Adrenal gland (tissue), 12 donors: ENCODE results near the gene GNB1L. TPM values are rescaled to one million over a fixed set of nuclear protein-coding genes. Genes with fewer than 3 reads are reported as not detected.

Experiments used
- DNase-seq, 7 donors: peaks; one replicate each; pipeline ENCODE4 v3.0.0-alpha.2; 2019 to 2020
- H3K27ac ChIP-seq, 5 donors: fragments of 200-600 bp; sonication (generic) in 4 of 5; 1 replicate in 3 of 5; 2 replicates in 2 of 5; pipeline versions ENCODE4 v1.5.1 to v1.8.0; 2016 to 2020; ENCODE audit warnings: mild to moderate bottlenecking in 1 of 5
- H3K27me3 ChIP-seq: fragments of 200-600 bp; 2 replicates; pipeline ENCODE4 v1.8.0; 2021
- H3K36me3 ChIP-seq, 2 donors: fragments of 200-600 bp; replicated peaks in 1 of 2; 1 replicate in 1 of 2; 2 replicates in 1 of 2; pipeline versions ENCODE4 v1.5.1 to v1.8.0; 2018 to 2022
- H3K4me1 ChIP-seq, 2 donors: fragments of 200-600 bp; replicated peaks in 1 of 2; 1 replicate in 1 of 2; 2 replicates in 1 of 2; pipeline versions ENCODE4 v1.5.1 to v1.8.0; 2018 to 2021
- H3K4me3 ChIP-seq, 4 donors: fragments of 200-600 bp; sonication (generic) in 3 of 4; one replicate each; pipeline ENCODE4 v1.5.1; 2016 to 2018
- H3K9me3 ChIP-seq, 3 donors: fragments of 200-600 bp; sonication (generic) in 1 of 3; replicated peaks in 1 of 3; 1 replicate in 2 of 3; 2 replicates in 1 of 3; pipeline versions ENCODE4 v1.5.1 to v1.8.0; 2016 to 2021
- CTCF ChIP-seq, 6 experiments: fragments of 450-650 bp in 4 of 6; fragments of 200-600 bp in 2 of 6; sonication (generic) in 1 of 6; IDR thresholded peaks; 1 replicate in 5 of 6; 2 replicates in 1 of 6; pipeline versions ENCODE4 v1.5.1 to v1.8.0; 2016 to 2021; ENCODE audit warnings: antibody characterized with exemption in 6 of 6, mild to moderate bottlenecking in 2 of 6, moderate library complexity in 1 of 6
- POLR2A ChIP-seq, 2 donors: fragments of 450-650 bp; IDR thresholded peaks; one replicate each; pipeline ENCODE4 v1.6.1; 2017; ENCODE audit warnings: antibody characterized with exemption in 2 of 2, mild to moderate bottlenecking in 2 of 2, moderate library complexity in 1 of 2
- WGBS, 4 donors: extraction: QIAGEN DNeasy Blood & Tissue Kit in 2 of 4; methylation state at CpG; one replicate each; pipeline versions ENCODE4 v1.1.5 to v1.1.7; 2013 to 2017; 5-methylcytosine and 5-hydroxymethylcytosine counted together
- intact Hi-C, 2 donors: fragments of 100-400 bp; cut with DNase I; formaldehyde crosslinking; loops; one replicate each; pipeline versions ENCODE4 v1.14.1 to v1.15.0; 2022 to 2023
- polyA plus RNA-seq, 3 donors: library from polyadenylated mRNA; stranded (reverse); fragments of 200-250 nt in 2 of 3; fragments of 350-450 nt in 1 of 3; fragmentation: Illumina TruSeq in 1 of 3; extraction: RNeasy Lipid Tissue Mini Kit (QIAGEN cat#74804) in 1 of 3; gene quantifications; one replicate each; pipeline ENCODE4 v1.2.3, GENCODE V29; 2013 to 2014
- total RNA-seq, 9 donors: library from RNA; depleted of rRNA in 4 of 9; stranded (reverse); fragments of >200 nt in 4 of 9; fragments of 120-200 nt in 1 of 9; fragmentation: NEBNext Ultra II Directional in 1 of 9; extraction: Animal tissue kit (Norgen Biotek cat#: 25700) in 1 of 9; gene quantifications; one replicate each; pipeline versions ENCODE4 v1.1.0 to v1.2.4, GENCODE V29; 2013 to 2023
- donor health status: healthy with polysubstance abuse.
- donor health status: Bipolar disorder and iron deficiency.
- donor health status: DM: yes; HTN: yes; CAD: no.
- donor health status: DM: no; HTN: no; CAD: no.
- donor health status: DM: no; HTN: no; CAD: no.
- donor health status: DM: yes; HTN: yes; CAD: no.

GNB1L gene
- total and polyA plus RNA-seq, 12 donors = 0.26 to 6.6 (median 4.2) TPM; not detected in 1

- Histone ChIP-seq H3K27ac (no peak overlapping the region), H3K27me3 (no peaks in the 10 kb centered on the region), H3K4me3 (no peak overlapping the region), H3K9me3 (no peaks in the 10 kb centered on the region), H3K36me3 (no peaks in the 10 kb centered on the region), H3K4me1 (no peaks in the 10 kb centered on the region)
- 80 to 92% (median 83%) methylated on average over 29 to 38 of the region's 38 CpGs for WGBS, 4 donors
- peak in 1 of 7 donors; percentile 12 for DNase-seq
- no peak for TF ChIP-seq POLR2A (IDR thresholded peaks at IDR 0.05)
- no peak for TF ChIP-seq CTCF (IDR thresholded peaks at IDR 0.05)
- intact Hi-C loops = no loop called here
Measured at GRCh38 chr22:19806213-19807160, 48.2 kb downstream of the GNB1L start.

GRCh38 chr22:19805821-19806212, 48.9 kb downstream of the GNB1L start:
- 83 to 96% (median 91%) methylated on average over 7 to 8 of the region's 8 CpGs for WGBS, 4 donors
- H3K9me3 ChIP-seq = no peaks in the 10 kb centered on the region
- no peak overlapping the region for H3K27ac ChIP-seq
- peak in 1 of 7 donors; percentile 5 for DNase-seq
- H3K27me3 ChIP-seq = no peaks in the 10 kb centered on the region
- H3K4me3 ChIP-seq = no peak overlapping the region
- no peaks in the 10 kb centered on the region for H3K36me3 ChIP-seq
- no peaks in the 10 kb centered on the region for H3K4me1 ChIP-seq
- TF ChIP-seq CTCF (IDR thresholded peaks at IDR 0.05) (no peak), POLR2A (IDR thresholded peaks at IDR 0.05) (no peak)
- intact Hi-C loops = no loop called here

- H3K4me3 ChIP-seq = no peak overlapping the region
- H3K36me3 ChIP-seq = no peaks in the 10 kb centered on the region
- no peaks in the 10 kb centered on the region for H3K9me3 ChIP-seq
- DNase-seq = no peak
- H3K27ac ChIP-seq = no peak overlapping the region
- H3K27me3 ChIP-seq = no peaks in the 10 kb centered on the region
- intact Hi-C loops = no loop called here
- TF ChIP-seq POLR2A (IDR thresholded peaks at IDR 0.05) = no peak
- no peak for TF ChIP-seq CTCF (IDR thresholded peaks at IDR 0.05)
- H3K4me1 ChIP-seq = no peaks in the 10 kb centered on the region
- 95 to 99% (median 95%) methylated on average over 7 to 8 of the region's 8 CpGs; no CpG with 5 or more reads in 1 of the 4 donors for WGBS, 4 donors
Measured at GRCh38 chr22:19803736-19804267, 50.9 kb downstream of the GNB1L start.

- H3K27me3 ChIP-seq = no peaks in the 10 kb centered on the region
- no peak for DNase-seq
- H3K4me1 ChIP-seq = no peaks in the 10 kb centered on the region
- H3K4me3 ChIP-seq = no peak overlapping the region
- H3K36me3 ChIP-seq = no peaks in the 10 kb centered on the region
- H3K27ac ChIP-seq = no peak overlapping the region
- no peaks in the 10 kb centered on the region for H3K9me3 ChIP-seq
- intact Hi-C loops = no loop called here
- no peak for TF ChIP-seq CTCF (IDR thresholded peaks at IDR 0.05)
- no peak for TF ChIP-seq POLR2A (IDR thresholded peaks at IDR 0.05)
- WGBS, 4 donors = 93 to 96% (median 94%) methylated on average over 12 to 19 of the region's 19 CpGs
Measured at GRCh38 chr22:19802894-19803735, 51.6 kb downstream of the GNB1L start.
